GM19025 (cell line): ENCODE results near the gene LYSMD2.

Source experiments
- ATAC-seq: cut with Tn5 transposase; IDR thresholded peaks from one replicate; pipeline ENCODE4 v1.9.1; 2021; ENCODE audit warnings: mild to moderate bottlenecking, low read depth, moderate library complexity; ENCODE audit not compliant: unreplicated experiment

The LYSMD2 gene

GRCh38 chr15:51677021-51677420, 60.4 kb downstream of the LYSMD2 start:
- ATAC-seq = no peak

GRCh38 chr15:51675234-51675633, 62.2 kb downstream of the LYSMD2 start:
- ATAC-seq = no peak
